22Rv1 (cell line): Measurements from ENCODE around the gene OR14A16.

Experiments
- CTCF ChIP-seq: fragments of 450-650 bp; IDR thresholded peaks from 2 replicates; pipeline ENCODE4 v1.5.1; 2017; ENCODE audit warnings: mild to moderate bottlenecking
- ZFX ChIP-seq: fragments of 450-650 bp; IDR thresholded peaks from 2 replicates; pipeline ENCODE4 v1.6.1; 2017; ENCODE audit warnings: antibody characterized with exemption, borderline replicate concordance

- no peak for TF ChIP-seq CTCF
- TF ChIP-seq ZFX, result no peak
These were observed 40.7 kb upstream of the OR14A16 start for GRCh38 chr1:247864644-247865043.
